Measurements from ENCODE around the gene CRIP2. TPM values are rescaled to one million over a fixed set of nuclear protein-coding genes. Genes with fewer than 3 reads are reported as not detected.

Gene CRIP2
- total and polyA plus RNA-seq, 2 of the 8 experiments (the other 6 are each of a cell fraction or from before 2014, with no cell fraction given) = 4.2 to 13.5 TPM

DNA sequence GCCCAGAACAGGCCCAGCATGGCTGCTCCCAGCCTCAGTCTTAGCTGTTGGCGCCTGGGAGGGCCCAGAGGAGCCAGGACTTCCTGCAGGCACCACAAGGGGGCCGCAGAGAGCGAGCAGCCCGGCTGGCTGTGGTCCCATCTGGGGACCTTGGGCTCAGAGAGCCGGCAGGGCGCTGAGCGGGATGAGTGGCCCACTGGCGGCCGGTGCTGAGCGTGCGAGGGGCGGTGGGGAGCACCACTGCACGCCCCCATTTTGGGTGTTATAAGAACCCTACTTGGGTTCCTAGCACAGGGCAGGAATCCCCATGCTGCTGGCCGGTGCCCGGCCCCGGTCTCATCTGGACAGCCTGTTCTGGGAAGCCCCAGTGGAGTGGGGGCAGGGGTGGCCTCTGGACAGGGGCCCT lies 25.9 kb upstream of the CRIP2 start:
- DNase-seq (ENCODE audit: low read depth in 1 of 2, low spot score in 2 of 2) (peak; percentile 21 to 90), FAIRE-seq (no peak)
- POLR2A ChIA-PET (ENCODE audit: partially characterized antibody) = interaction anchor here (1.0 to 3.0 kb wide), 3 partner anchors 9 to 21 kb away, joined by 3 to 21 read pairs (median 5); no protein-coding TSS in a partner anchor
- Histone ChIP-seq H3K79me1 (ENCODE audit: low read depth, low read length) (peaks cover 4% of the 10 kb centered on the region; the same call in 1 of the 2 replicates), H3K56ac (replicated peaks; ENCODE audit: insufficient read length, low read depth, low read length) (no peak overlapping the region), H3K23ac (ENCODE audit: insufficient read length) (no peak overlapping the region), H3K9me3 (ENCODE audit: insufficient read depth in 2 of 2, low read depth in 1 of 2, low read length in 1 of 2) (no peaks in the 10 kb centered on the region), H3K27me3 (replicated peaks in 1 of 4; ENCODE audit: control insufficient read depth in 3 of 4, extremely low read depth in 1 of 4, insufficient read depth in 3 of 4, low read length in 3 of 4) (no peaks in the 10 kb centered on the region), H3K9ac (replicated peaks in 1 of 4; ENCODE audit: extremely low read depth in 1 of 4, low read depth in 3 of 4, low read length in 3 of 4) (no peak overlapping the region), H3K4ac (replicated peaks; ENCODE audit: insufficient read length, low read depth, low read length) (no peak overlapping the region), H4K5ac (ENCODE audit: insufficient read length, low read depth, low read length) (no peak overlapping the region), H4K8ac (ENCODE audit: extremely low read depth, insufficient read depth, low read length) (no peak overlapping the region), H2BK120ac (replicated peaks; ENCODE audit: low read depth, low read length) (no peak overlapping the region), H2BK12ac (ENCODE audit: low read depth, low read length) (no peak overlapping the region), H2BK15ac (ENCODE audit: low read length) (no peak overlapping the region), H3K4me3 (ENCODE audit: extremely low read depth in 1 of 4, insufficient read depth in 2 of 4, low read depth in 3 of 4, low read length in 4 of 4) (no peak overlapping the region), H3K18ac (ENCODE audit: extremely low read depth, low read length) (no peak overlapping the region), H3K14ac (ENCODE audit: insufficient read length) (no peak overlapping the region), H3K4me2 (ENCODE audit: insufficient read depth in 1 of 2, low read depth in 2 of 2, low read length in 2 of 2) (no peak overlapping the region), H3K4me1 (replicated peaks in 1 of 4; ENCODE audit: control insufficient read depth in 3 of 4, insufficient read depth in 4 of 4, low read length in 3 of 4) (no peaks in the 10 kb centered on the region), H3K23me2 (ENCODE audit: low read depth, low read length) (no peaks in the 10 kb centered on the region), H2AFZ (ENCODE audit: low read length) (no peak overlapping the region), H2BK20ac (ENCODE audit: low read length) (no peak overlapping the region), H4K20me1 (replicated peaks in 1 of 2; ENCODE audit: control insufficient read depth in 1 of 2, insufficient read depth in 2 of 2, low read length in 2 of 2) (peaks cover 14 to 17% of the 10 kb centered on the region in 2 experiments), H2BK5ac (ENCODE audit: low read depth, low read length) (no peak overlapping the region), H3K27ac (ENCODE audit: low read depth, low read length) (no peak overlapping the region), H4K91ac (replicated peaks; ENCODE audit: insufficient read length, low read length) (no peak overlapping the region), H2AK5ac (ENCODE audit: low read depth, low read length) (no peak overlapping the region), H3K36me3 (ENCODE audit: control insufficient read depth in 2 of 4, insufficient read depth in 4 of 4, low read length in 3 of 4) (peaks cover 17 to 41% (median 26%) of the 10 kb centered on the region in 4 experiments), H3K79me2 (ENCODE audit: control insufficient read depth in 1 of 2, insufficient read depth in 2 of 2, low read length in 2 of 2) (peaks cover 0 to 2% of the 10 kb centered on the region in 2 experiments; a peak in 1 of 4 replicates)
- CTCF ChIA-PET (ENCODE audit: partially characterized antibody) = interaction anchor here (0.6 to 3.0 kb wide), 18 partner anchors 9 to 128 kb away, joined by 3 to 23 read pairs (median 5); no protein-coding TSS in a partner anchor
- WGBS, 2 experiments (ENCODE audit: extremely low coverage in 1 of 2, insufficient coverage in 1 of 2, insufficient read length in 1 of 2, insufficient replicate concordance in 2 of 2, low coverage in 1 of 2, low lambda C conversion rate in 2 of 2, missing lambda C conversion rate in 1 of 2) = 82% methylated on average over 16 of the region's 16 CpGs; no CpG with 5 or more reads in 1 of the 2 experiments
- TF ChIP-seq JUN (IDR thresholded peaks at IDR 0.05; ENCODE audit: low read depth, low read length) (no peak), RBBP5 (IDR thresholded peaks at IDR 0.05; ENCODE audit: borderline replicate concordance, low read depth, low read length) (no peak), GABPA (IDR thresholded peaks at IDR 0.05; ENCODE audit: borderline replicate concordance, insufficient read depth, low read length) (peak; percentile 85; the same call in 1 of the 2 replicates), HDAC6 (IDR thresholded peaks at IDR 0.05; ENCODE audit: low read depth, low read length) (no peak), BACH1 (IDR thresholded peaks at IDR 0.05; ENCODE audit: low read length) (no peak), ASH2L (IDR thresholded peaks at IDR 0.05; ENCODE audit: low read length) (no peak), NRF1 (IDR thresholded peaks at IDR 0.05; ENCODE audit: low read depth, low read length) (no peak), TBP (IDR thresholded peaks at IDR 0.05; ENCODE audit: low read depth, low read length) (no peak), RAD21 (IDR thresholded peaks at IDR 0.05 in 1 of 2, conservative IDR thresholded peaks at IDR 0.05 in 1 of 2; ENCODE audit: low read depth in 2 of 2, low read length in 2 of 2) (peak; percentile 43 to 65; a peak in 3 of 4 replicates), RXRA (IDR thresholded peaks at IDR 0.05; ENCODE audit: insufficient read depth, low read depth, low read length) (no peak)
- TF ChIP-seq, protein P1, sequence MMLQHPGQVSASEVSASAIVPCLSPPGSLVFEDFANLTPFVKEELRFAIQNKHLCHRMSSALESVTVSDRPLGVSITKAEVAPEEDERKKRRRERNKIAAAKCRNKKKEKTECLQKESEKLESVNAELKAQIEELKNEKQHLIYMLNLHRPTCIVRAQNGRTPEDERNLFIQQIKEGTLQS (IDR thresholded peaks at IDR 0.05; ENCODE audit: insufficient read depth, low read depth, low read length) = no peak
- TF ChIP-seq, protein P2, sequence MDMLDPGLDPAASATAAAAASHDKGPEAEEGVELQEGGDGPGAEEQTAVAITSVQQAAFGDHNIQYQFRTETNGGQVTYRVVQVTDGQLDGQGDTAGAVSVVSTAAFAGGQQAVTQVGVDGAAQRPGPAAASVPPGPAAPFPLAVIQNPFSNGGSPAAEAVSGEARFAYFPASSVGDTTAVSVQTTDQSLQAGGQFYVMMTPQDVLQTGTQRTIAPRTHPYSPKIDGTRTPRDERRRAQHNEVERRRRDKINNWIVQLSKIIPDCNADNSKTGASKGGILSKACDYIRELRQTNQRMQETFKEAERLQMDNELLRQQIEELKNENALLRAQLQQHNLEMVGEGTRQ (IDR thresholded peaks at IDR 0.05; ENCODE audit: low read length) = no peak
